Bronchial epithelial cell (primary cell): Measurements from ENCODE around the gene UBE2F. TPM values are rescaled to one million over a fixed set of nuclear protein-coding genes. Genes with fewer than 3 reads are reported as not detected.

ENCODE experiments used
- DNase-seq: peaks from one replicate; pipeline ENCODE4 v3.0.0-alpha.2; 2010; ENCODE audit warnings: low read depth
- FAIRE-seq: peaks from 2 replicates; lab custom pipeline; 2011; peaks lifted over from hg19 to GRCh38; lab: Jason Lieb, UNC
- H3K27me3 ChIP-seq: 2 replicates; pipeline ENCODE4 v1.5.1; 2011; ENCODE audit warnings: low read length; ENCODE audit not compliant: control insufficient read depth, insufficient read depth
- H3K36me3 ChIP-seq: 2 replicates; pipeline ENCODE4 v1.5.1; 2011; ENCODE audit warnings: low read length; ENCODE audit not compliant: control insufficient read depth, insufficient read depth
- H3K4me3 ChIP-seq: 2 replicates; pipeline ENCODE4 v1.5.1; 2011; ENCODE audit warnings: mild to moderate bottlenecking, low read depth, low read length, control low read depth
- CTCF ChIP-seq: IDR thresholded peaks from 2 replicates; pipeline ENCODE4 v1.5.1; 2011; ENCODE audit warnings: mild to moderate bottlenecking, moderate library complexity, low read length, control low read depth, inconsistent platforms; ENCODE audit not compliant: insufficient read depth, severe bottlenecking
- total RNA-seq: library from RNA; depleted of rRNA; stranded (reverse); fragments of >200 nt; gene quantifications from 2 replicates; pipeline ENCODE4 v1.2.1, GENCODE V29; 2014

UBE2F gene
- total RNA-seq, 1 donor from 2014 or later = 64.0 TPM

- Histone ChIP-seq H3K4me3 (peak overlapping the region; percentile 90), H3K36me3 (peaks cover 4% of the 10 kb centered on the region), H3K27me3 (no peaks in the 10 kb centered on the region)
- FAIRE-seq (no peak), DNase-seq (no peak)
- TF ChIP-seq CTCF = no peak
Measured at GRCh38 chr2:237966250-237966564, 607 bp upstream of the UBE2F start.

GRCh38 chr2:237967463-237967951, 693 bp downstream of the UBE2F start:
- TF ChIP-seq CTCF = no peak
- FAIRE-seq (no peak), DNase-seq (peak; percentile 20)
- Histone ChIP-seq H3K4me3 (peak overlapping the region; percentile 90), H3K27me3 (no peaks in the 10 kb centered on the region), H3K36me3 (peaks cover 6% of the 10 kb centered on the region)

- TF ChIP-seq CTCF = no peak
- FAIRE-seq = no peak
- no peaks in the 10 kb centered on the region for H3K27me3 ChIP-seq
- peak overlapping the region; percentile 90 for H3K4me3 ChIP-seq
- DNase-seq = peak; percentile 44
- H3K36me3 ChIP-seq = peaks cover 7% of the 10 kb centered on the region
Measured at GRCh38 chr2:237968048-237968862, 1.4 kb downstream of the UBE2F start.

- peaks cover 11% of the 10 kb centered on the region for H3K36me3 ChIP-seq
- no peak for TF ChIP-seq CTCF
- H3K4me3 ChIP-seq = no peak overlapping the region
- H3K27me3 ChIP-seq = no peaks in the 10 kb centered on the region
- FAIRE-seq (no peak), DNase-seq (no peak)
Measured at GRCh38 chr2:237971661-237972060, 4.8 kb downstream of the UBE2F start.

GRCh38 chr2:237972211-237972610, 5.4 kb downstream of the UBE2F start:
- Histone ChIP-seq H3K27me3 (no peaks in the 10 kb centered on the region), H3K36me3 (peaks cover 12% of the 10 kb centered on the region), H3K4me3 (no peak overlapping the region)
- TF ChIP-seq CTCF = no peak
- FAIRE-seq (no peak), DNase-seq (no peak)
